ENCODE measurements around the gene MAP3K2. TPM values are rescaled to one million over a fixed set of nuclear protein-coding genes. Genes with fewer than 3 reads are reported as not detected.
"Not testable (repeated sequence)": the region's sequence is repeated elsewhere in the genome, so short reads cannot be mapped to it uniquely, and the experiment has no call there.

The MAP3K2 gene
- total RNA-seq, 4 donors from 2014 or later, result 44.9 to 79.4 (median 52.4) TPM

GRCh38 chr2:127358044-127358443 lies 29.7 kb downstream of the MAP3K2 start:
- TF ChIP-seq CTCF (IDR thresholded peaks at IDR 0.05), result no peak
- no peak for ATAC-seq (ENCODE audit: low FRiP score)
- no peak for DNase-seq (ENCODE audit: low spot score)

GRCh38 chr2:127357591-127357990 lies 30.2 kb downstream of the MAP3K2 start:
- ATAC-seq (ENCODE audit: low FRiP score), result no peak
- no peak for DNase-seq (ENCODE audit: low spot score)
- TF ChIP-seq CTCF (IDR thresholded peaks at IDR 0.05), result no peak

GRCh38 chr2:127356531-127356930 lies 31.2 kb downstream of the MAP3K2 start:
- no peak for TF ChIP-seq CTCF (IDR thresholded peaks at IDR 0.05)
- DNase-seq (ENCODE audit: low spot score), result no peak
- no peak for ATAC-seq (ENCODE audit: low FRiP score)

GRCh38 chr2:127355407-127356008 lies 32.3 kb downstream of the MAP3K2 start:
- DNase-seq (ENCODE audit: low spot score), result no peak
- no peak for TF ChIP-seq CTCF (IDR thresholded peaks at IDR 0.05)
- no peak for ATAC-seq (ENCODE audit: low FRiP score)

GRCh38 chr2:127353873-127354676 lies 33.7 kb downstream of the MAP3K2 start:
- DNase-seq (ENCODE audit: low spot score); ATAC-seq (ENCODE audit: low FRiP score): not testable (repeated sequence)

- ATAC-seq (ENCODE audit: low FRiP score); DNase-seq (ENCODE audit: low spot score): not testable (repeated sequence)
These were observed 34.6 kb downstream of the MAP3K2 start for GRCh38 chr2:127353223-127353622.

- DNase-seq (ENCODE audit: low spot score) (no peak), ATAC-seq (ENCODE audit: low FRiP score) (no peak)
- TF ChIP-seq CTCF (IDR thresholded peaks at IDR 0.05), result no peak
These were observed 36.2 kb downstream of the MAP3K2 start for GRCh38 chr2:127351603-127352002.

- ATAC-seq (ENCODE audit: low FRiP score) (peak; percentile 89), DNase-seq (ENCODE audit: low spot score) (no peak)
- TF ChIP-seq CTCF (IDR thresholded peaks at IDR 0.05), result no peak
These were observed 39.3 kb downstream of the MAP3K2 start for GRCh38 chr2:127348426-127349000.
